GM19463 (cell line): ENCODE data around the gene ADGRG4.
"Not testable (repeated sequence)": the region's sequence is repeated elsewhere in the genome, so short reads cannot be mapped to it uniquely, and the experiment has no call there.

ENCODE experiments used
- ATAC-seq: cut with Tn5 transposase; IDR thresholded peaks from one replicate; pipeline ENCODE4 v1.9.1; 2021; ENCODE audit warnings: mild to moderate bottlenecking, moderate library complexity; ENCODE audit not compliant: unreplicated experiment

ADGRG4 gene

GRCh38 chrX:136386173-136386572 is 85.4 kb downstream of the ADGRG4 start:
- ATAC-seq: no peak

DNA sequence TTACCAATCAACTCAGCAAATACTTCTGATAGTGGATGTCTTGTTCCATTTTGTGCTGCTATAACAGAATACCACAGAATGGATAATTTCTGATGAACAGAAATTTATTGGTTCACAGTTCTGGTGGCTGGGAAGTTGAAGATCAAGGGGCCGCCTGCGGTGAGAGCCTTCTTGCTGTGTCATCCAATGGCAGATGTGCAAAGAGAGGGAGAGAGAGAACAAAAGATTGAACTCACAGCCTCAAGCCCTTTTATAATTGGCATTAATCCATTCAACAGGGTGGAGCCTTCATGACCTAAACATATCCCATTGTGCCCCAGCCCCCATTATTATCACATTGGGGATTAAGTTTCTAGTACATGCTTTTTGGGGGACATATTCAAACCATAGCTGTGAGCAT is 86.1 kb downstream of the ADGRG4 start:
- ATAC-seq: no peak

GRCh38 chrX:136387951-136388502 is 87.3 kb downstream of the ADGRG4 start:
- no peak for ATAC-seq

DNA sequence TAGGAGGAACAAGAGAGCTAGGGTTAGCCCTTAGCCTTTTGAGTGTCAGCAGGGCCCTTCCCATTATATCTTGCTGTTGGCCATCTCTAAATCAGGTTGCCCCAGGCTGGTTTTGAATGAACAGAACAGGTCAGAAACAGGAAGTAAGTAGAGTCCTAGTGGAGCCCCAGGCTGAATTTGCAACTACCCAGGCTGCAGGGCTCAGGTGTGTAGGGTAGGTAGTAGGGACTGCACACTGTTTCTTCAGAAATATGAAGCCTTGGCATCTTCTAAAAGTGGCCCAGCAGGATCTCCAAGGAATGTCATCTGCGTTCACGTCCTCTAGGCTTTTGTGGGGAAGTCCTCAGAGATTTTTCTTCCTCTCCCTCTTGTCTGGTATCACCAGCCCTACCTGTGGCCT is 90.2 kb downstream of the ADGRG4 start:
- no peak for ATAC-seq

GRCh38 chrX:136395271-136395670 is 94.5 kb downstream of the ADGRG4 start:
- ATAC-seq: no peak

DNA sequence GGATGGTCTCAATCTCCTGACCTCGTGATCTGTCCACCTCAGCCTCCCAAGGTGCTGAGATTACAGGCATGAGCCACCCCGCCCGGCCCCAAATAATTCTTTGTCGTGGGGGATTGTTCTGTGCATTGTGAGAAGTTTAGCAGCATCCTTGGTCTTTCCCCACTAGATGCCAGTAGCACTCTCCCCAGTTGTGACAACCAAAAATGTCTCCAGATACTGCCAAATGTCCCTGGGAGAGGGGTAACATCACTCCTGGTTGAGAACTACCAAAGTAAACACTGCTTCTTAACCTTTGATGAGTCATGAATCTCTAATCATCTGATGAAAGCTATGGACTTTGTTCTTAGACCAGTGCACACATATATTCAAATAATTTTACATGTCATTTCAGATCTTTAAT is 96.2 kb downstream of the ADGRG4 start:
- no peak for ATAC-seq

- ATAC-seq: no peak
These were observed 104.4 kb downstream of the ADGRG4 start for GRCh38 chrX:136405126-136405525.

DNA sequence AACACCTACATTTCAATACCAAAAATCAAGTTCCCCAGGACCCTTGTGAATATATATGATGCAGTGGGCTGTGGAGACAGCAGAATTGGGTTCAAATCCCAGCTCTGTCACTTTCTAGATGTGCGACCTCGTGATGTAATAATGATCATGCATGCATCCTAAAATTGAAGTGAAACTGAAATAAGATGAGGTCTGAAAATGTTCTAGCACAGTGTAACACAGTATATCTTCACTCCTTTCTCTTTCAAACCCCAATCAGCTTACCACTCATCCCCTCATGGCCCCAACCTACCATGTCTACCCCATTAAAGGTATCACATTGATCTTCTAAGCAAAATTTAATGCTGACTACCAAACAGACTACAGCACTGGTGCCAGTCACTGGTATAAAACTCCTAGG is 117.0 kb downstream of the ADGRG4 start:
- ATAC-seq: no peak

- no peak for ATAC-seq
These were observed 120.6 kb downstream of the ADGRG4 start for GRCh38 chrX:136421338-136421737.

- no peak for ATAC-seq
These were observed 123.0 kb downstream of the ADGRG4 start for GRCh38 chrX:136423724-136424123.

DNA sequence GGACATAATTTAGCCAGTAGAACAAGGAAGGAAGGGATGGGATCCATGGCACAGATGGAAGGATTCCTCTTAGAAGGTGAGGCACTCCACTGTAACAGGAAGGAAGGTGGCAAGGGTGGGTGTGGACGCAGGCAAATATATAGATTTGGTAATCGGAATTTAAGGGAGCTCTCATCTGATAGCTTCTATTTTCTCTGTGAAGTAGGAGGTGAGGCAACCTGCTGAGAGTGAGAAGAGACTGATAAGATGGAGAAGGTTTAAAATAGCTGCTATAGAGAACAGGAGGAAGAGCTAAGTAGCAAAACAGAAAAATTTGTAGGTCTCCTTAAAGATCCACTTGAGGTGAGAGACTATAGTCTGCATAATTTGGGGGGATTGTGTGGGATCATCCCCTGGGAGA is 125.2 kb downstream of the ADGRG4 start:
- ATAC-seq: no peak

- no peak for ATAC-seq
These were observed 130.9 kb downstream of the ADGRG4 start for GRCh38 chrX:136431625-136432024.

GRCh38 chrX:136437774-136438173 is 137.0 kb downstream of the ADGRG4 start:
- no peak for ATAC-seq

- ATAC-seq: no peak
These were observed 137.4 kb downstream of the ADGRG4 start for GRCh38 chrX:136438192-136438591.

- not testable (repeated sequence) for ATAC-seq
These were observed 144.9 kb downstream of the ADGRG4 start for GRCh38 chrX:136445674-136446073.

GRCh38 chrX:136446208-136446607 is 145.4 kb downstream of the ADGRG4 start:
- ATAC-seq: no peak

DNA sequence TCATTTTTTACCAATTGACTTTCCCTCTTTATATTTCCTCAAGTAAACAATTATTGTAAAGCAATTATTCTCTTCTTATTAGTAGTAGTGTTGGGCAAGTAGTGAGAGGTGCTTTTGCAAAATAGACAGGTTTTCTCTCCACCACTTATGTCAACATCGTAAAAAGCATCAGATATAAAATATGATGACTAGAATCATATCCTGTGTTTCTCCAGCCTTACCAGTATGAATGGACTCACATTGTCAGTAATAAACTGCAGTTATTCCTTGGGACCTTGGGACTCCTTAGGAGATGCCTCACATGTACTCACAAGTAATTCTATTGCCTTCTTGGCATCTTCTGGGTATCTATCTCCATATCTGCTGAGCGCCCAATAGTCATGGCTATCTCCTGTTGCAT is 146.5 kb downstream of the ADGRG4 start:
- no peak for ATAC-seq

GRCh38 chrX:136447968-136448367 is 147.2 kb downstream of the ADGRG4 start:
- no peak for ATAC-seq

DNA sequence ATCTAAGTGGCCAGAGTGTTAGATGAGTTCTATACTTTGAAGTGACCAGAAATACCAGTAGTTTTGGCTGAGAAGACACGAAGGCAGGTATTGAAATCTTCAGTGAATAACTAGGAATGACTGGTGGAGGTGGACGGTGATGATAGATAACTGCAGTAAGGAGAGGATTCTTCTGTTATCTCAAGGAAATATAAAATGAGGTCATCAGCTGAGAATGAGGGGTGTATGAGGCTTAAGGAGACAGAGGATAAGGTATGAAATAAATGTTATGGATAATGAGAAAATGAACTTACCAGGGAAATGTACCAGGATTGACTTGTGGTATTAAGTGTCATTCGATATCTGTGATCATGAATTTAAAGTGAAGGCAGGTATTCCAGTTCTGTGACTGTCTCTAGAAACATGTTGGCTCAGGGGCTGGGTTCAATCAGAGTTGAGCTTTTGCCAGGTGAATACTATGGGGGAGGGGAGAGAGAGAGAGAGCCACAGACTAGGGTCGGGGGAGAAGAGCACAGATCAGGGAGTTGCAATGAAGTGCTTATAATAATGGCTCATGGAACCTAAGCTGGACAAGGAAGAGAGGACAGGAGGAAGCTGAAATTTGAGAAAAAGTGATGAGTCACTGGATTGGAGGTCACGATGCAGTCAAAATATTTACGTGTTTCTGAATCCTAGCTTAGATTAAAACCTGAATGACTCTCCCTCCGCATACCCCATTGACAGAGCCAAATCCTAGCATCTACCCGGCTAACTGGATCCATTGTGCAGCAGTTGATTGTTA is 149.5 kb downstream of the ADGRG4 start:
- ATAC-seq: no peak

GRCh38 chrX:136452614-136453013 is 151.9 kb downstream of the ADGRG4 start:
- ATAC-seq: no peak

GRCh38 chrX:136453114-136453513 is 152.4 kb downstream of the ADGRG4 start:
- no peak for ATAC-seq

- ATAC-seq: no peak
These were observed 153.0 kb downstream of the ADGRG4 start for GRCh38 chrX:136453771-136454170.

DNA sequence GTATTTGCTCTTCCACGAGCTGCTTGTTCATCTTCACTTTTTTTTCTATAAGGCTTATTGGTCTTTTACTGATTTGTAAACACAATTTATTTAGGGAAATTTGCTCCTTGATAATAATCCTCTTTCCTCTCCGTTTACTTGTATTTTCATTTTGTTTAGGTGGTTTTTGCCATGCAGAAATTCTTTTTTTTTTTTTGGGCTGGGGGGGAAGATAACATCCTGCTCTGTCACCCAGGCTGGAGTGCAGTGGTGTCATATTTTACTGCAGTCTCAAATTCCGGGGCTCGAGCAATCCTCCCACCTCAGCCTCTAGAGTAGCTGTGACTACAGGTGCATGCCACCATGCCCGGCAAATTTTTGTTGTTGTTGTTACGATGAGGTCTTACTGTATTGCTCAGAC is 155.4 kb downstream of the ADGRG4 start:
- ATAC-seq: no peak
